A673 (cell line): Measurements from ENCODE around the gene KIAA1586.

Experiments used
- CTCF ChIP-seq: fragments of 300-800, 200-600 bp; sonication (generic); conservative IDR thresholded peaks from 2 replicates; pipeline ENCODE4 v1.5.1; 2017; ENCODE audit warnings: low read depth, mild to moderate bottlenecking, antibody characterized with exemption, low read length, moderate library complexity, mixed read lengths
- EZH2 ChIP-seq: fragments of 200-600 bp; sonication (generic); IDR thresholded peaks from 2 replicates; pipeline ENCODE4 v1.6.1; 2017; ENCODE audit warnings: borderline replicate concordance, low read depth, mild to moderate bottlenecking, mixed read lengths, antibody characterized with exemption, low read length; ENCODE audit not compliant: poor library complexity, severe bottlenecking

GRCh38 chr6:57097596-57097995, 51.1 kb downstream of the KIAA1586 start:
- TF ChIP-seq CTCF (no peak), EZH2 (no peak)
